Keratinocyte (primary cell): ENCODE data around the gene MADD. TPM values are rescaled to one million over a fixed set of nuclear protein-coding genes. Genes with fewer than 3 reads are reported as not detected.

Experiments used
- DNase-seq: peaks from one replicate; pipeline ENCODE4 v3.0.0-alpha.2; 2011; ENCODE audit warnings: low read depth, missing footprints, low spot score
- FAIRE-seq: peaks from 2 replicates; lab custom pipeline; 2011; peaks lifted over from hg19 to GRCh38; lab: Jason Lieb, UNC
- H2AFZ ChIP-seq: 2 replicates; pipeline ENCODE4 v1.6.0; 2012; ENCODE audit warnings: low read length, control low read depth, inconsistent platforms; ENCODE audit not compliant: control insufficient read depth
- H3K27ac ChIP-seq: 2 replicates; pipeline ENCODE4 v1.5.1; 2011; ENCODE audit warnings: low read length; ENCODE audit not compliant: control insufficient read depth, insufficient read depth
- H3K27me3 ChIP-seq: 3 replicates; pipeline ENCODE4 v1.6.0; 2011; ENCODE audit warnings: low read length; ENCODE audit not compliant: control insufficient read depth, insufficient read depth; ENCODE audit errors: extremely low read depth
- H3K36me3 ChIP-seq, 2 experiments: 2 replicates in 1 of 2; 3 replicates in 1 of 2; pipeline ENCODE4 v1.5.1; 2011; ENCODE audit warnings: low read length in 2 of 2, mild to moderate bottlenecking in 1 of 2; ENCODE audit not compliant: control insufficient read depth in 2 of 2, insufficient read depth in 2 of 2; ENCODE audit errors: extremely low read depth in 1 of 2
- H3K4me1 ChIP-seq: 3 replicates; pipeline ENCODE4 v1.5.1; 2011; ENCODE audit warnings: low read length; ENCODE audit not compliant: control insufficient read depth, insufficient read depth; ENCODE audit errors: extremely low read depth
- H3K4me2 ChIP-seq: 3 replicates; pipeline ENCODE4 v1.6.0; 2011; ENCODE audit warnings: low read depth, low read length; ENCODE audit not compliant: control insufficient read depth, insufficient read depth; ENCODE audit errors: extremely low read depth
- H3K4me3 ChIP-seq, 3 experiments: fragments of 200-600 bp in 1 of 3; sonication (generic) in 1 of 3; 2 replicates in 2 of 3; 3 replicates in 1 of 3; pipeline ENCODE4 v1.5.1; 2011 to 2016; ENCODE audit warnings: low read length in 3 of 3, mild to moderate bottlenecking in 3 of 3, control low read depth in 2 of 3, inconsistent platforms in 1 of 3, low read depth in 1 of 3, mixed read lengths in 1 of 3, mixed run types in 1 of 3, moderate library complexity in 1 of 3; ENCODE audit not compliant: control insufficient read depth in 2 of 3, insufficient read depth in 2 of 3; ENCODE audit errors: extremely low read depth in 1 of 3
- H3K79me2 ChIP-seq: 2 replicates; pipeline ENCODE4 v1.6.0; 2012; ENCODE audit warnings: low read length; ENCODE audit not compliant: control insufficient read depth, insufficient read depth
- H3K9ac ChIP-seq: 3 replicates; pipeline ENCODE4 v1.6.0; 2011; ENCODE audit warnings: low read length; ENCODE audit not compliant: control insufficient read depth, insufficient read depth; ENCODE audit errors: extremely low read depth
- H3K9me1 ChIP-seq: 3 replicates; pipeline ENCODE4 v1.6.0; 2011; ENCODE audit warnings: low read length; ENCODE audit not compliant: control insufficient read depth, insufficient read depth; ENCODE audit errors: extremely low read depth
- H3K9me3 ChIP-seq: 2 replicates; pipeline ENCODE4 v1.5.1; 2012; ENCODE audit warnings: low read depth, low read length; ENCODE audit not compliant: control insufficient read depth
- H4K20me1 ChIP-seq: 3 replicates; pipeline ENCODE4 v1.6.0; 2011; ENCODE audit warnings: low read length; ENCODE audit not compliant: control insufficient read depth, insufficient read depth; ENCODE audit errors: extremely low read depth
- EZH2 ChIP-seq: IDR thresholded peaks from one replicate; pipeline ENCODE4 v1.6.1; 2012; ENCODE audit warnings: inconsistent platforms, mild to moderate bottlenecking, low read length, moderate library complexity
- dilution Hi-C: fragments of 300-500 bp; cut with MboI; formaldehyde crosslinking; loops from one replicate; pipeline ENCODE4 v1.7.0; 2020; ENCODE audit warnings: low sequenced_read_pairs; ENCODE audit not compliant: extremely low pct_ligation_motif_present
- polyA plus RNA-seq, 5 experiments: library from polyadenylated mRNA; depleted of rRNA in 3 of 5; stranded (reverse) in 3 of 5; stranded (forward) in 1 of 5; unstranded in 1 of 5; fragments of >200 nt; gene quantifications; 1 replicate in 1 of 5; 2 replicates in 3 of 5; 3 replicates in 1 of 5; pipeline versions ENCODE4 v1.2.1 to v1.2.3, GENCODE V29; 2011 to 2012; ENCODE audit warnings: missing spikeins in 2 of 5, low read depth in 1 of 5, low replicate concordance in 1 of 5
- TF ChIP-seq, protein P1 (sequence below), 3 experiments: IDR thresholded peaks in 1 of 3; conservative IDR thresholded peaks in 1 of 3; optimal IDR thresholded peaks in 1 of 3; 2 replicates in 2 of 3; 3 replicates in 1 of 3; pipeline versions ENCODE3 to v1.5.1; 2011; ENCODE audit warnings: low read length in 3 of 3, mild to moderate bottlenecking in 3 of 3, moderate library complexity in 2 of 3, control low read depth in 1 of 3, inconsistent platforms in 1 of 3; ENCODE audit not compliant: insufficient read depth in 2 of 3; ENCODE audit errors: extremely low read depth in 1 of 3

Gene MADD
- polyA plus RNA-seq, 1 donor (not counting 4 experiments of a cell fraction or from before 2014, with no cell fraction given), result 11.9 TPM

DNA sequence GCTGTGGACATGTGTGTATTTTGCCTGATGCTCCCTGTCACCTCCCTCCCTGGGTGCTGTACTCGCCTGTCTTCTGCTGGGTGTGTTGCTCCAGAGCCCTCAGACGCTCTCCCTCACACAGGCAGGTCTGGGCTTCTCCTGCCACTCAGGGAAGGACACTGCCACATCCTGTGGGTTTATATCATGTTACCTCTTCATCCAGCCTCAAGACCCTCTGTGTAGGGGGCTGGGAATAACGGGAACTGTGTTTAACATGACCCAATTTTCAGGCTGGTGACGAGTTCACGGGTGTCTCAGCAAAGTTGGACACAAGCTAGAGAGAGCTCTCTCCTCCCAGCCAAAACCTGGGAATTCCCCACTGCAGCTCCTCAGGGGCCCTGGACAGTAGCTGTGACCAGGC, 58.0 kb downstream of the MADD start:
- no peaks in the 10 kb centered on the region for H3K9me3 ChIP-seq
- DNase-seq (no peak), FAIRE-seq (no peak)
- no peaks in the 10 kb centered on the region for H3K4me1 ChIP-seq
- H3K27ac ChIP-seq, result no peak overlapping the region
- peaks cover 16 to 25% of the 10 kb centered on the region in 2 experiments for H3K36me3 ChIP-seq
- H3K9ac ChIP-seq, result no peak overlapping the region
- no peak overlapping the region for H2AFZ ChIP-seq
- dilution Hi-C loops, result no loop called here
- peaks cover 3% of the 10 kb centered on the region for H4K20me1 ChIP-seq
- H3K9me1 ChIP-seq, result no peaks in the 10 kb centered on the region
- no peaks in the 10 kb centered on the region for H3K27me3 ChIP-seq
- no peak for TF ChIP-seq EZH2
- TF ChIP-seq, protein P1, sequence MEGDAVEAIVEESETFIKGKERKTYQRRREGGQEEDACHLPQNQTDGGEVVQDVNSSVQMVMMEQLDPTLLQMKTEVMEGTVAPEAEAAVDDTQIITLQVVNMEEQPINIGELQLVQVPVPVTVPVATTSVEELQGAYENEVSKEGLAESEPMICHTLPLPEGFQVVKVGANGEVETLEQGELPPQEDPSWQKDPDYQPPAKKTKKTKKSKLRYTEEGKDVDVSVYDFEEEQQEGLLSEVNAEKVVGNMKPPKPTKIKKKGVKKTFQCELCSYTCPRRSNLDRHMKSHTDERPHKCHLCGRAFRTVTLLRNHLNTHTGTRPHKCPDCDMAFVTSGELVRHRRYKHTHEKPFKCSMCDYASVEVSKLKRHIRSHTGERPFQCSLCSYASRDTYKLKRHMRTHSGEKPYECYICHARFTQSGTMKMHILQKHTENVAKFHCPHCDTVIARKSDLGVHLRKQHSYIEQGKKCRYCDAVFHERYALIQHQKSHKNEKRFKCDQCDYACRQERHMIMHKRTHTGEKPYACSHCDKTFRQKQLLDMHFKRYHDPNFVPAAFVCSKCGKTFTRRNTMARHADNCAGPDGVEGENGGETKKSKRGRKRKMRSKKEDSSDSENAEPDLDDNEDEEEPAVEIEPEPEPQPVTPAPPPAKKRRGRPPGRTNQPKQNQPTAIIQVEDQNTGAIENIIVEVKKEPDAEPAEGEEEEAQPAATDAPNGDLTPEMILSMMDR (optimal IDR thresholded peaks at IDR 0.05 in 1 of 3, IDR thresholded peaks at IDR 0.05 in 1 of 3, conservative IDR thresholded peaks at IDR 0.05 in 1 of 3; ENCODE audit: extremely low read depth in 1 of 3, insufficient read depth in 2 of 3, low read length in 3 of 3), result no peak
- no peak overlapping the region for H3K4me3 ChIP-seq
- no peak overlapping the region for H3K4me2 ChIP-seq
- no peaks in the 10 kb centered on the region for H3K79me2 ChIP-seq

GRCh38 chr11:47328449-47329390, 58.8 kb downstream of the MADD start:
- Histone ChIP-seq H3K9me3 (no peaks in the 10 kb centered on the region), H3K4me2 (no peak overlapping the region), H3K36me3 (peaks cover 16 to 25% of the 10 kb centered on the region in 2 experiments), H2AFZ (no peak overlapping the region), H3K27ac (no peak overlapping the region), H3K4me1 (no peaks in the 10 kb centered on the region), H3K9me1 (no peaks in the 10 kb centered on the region), H4K20me1 (peaks cover 3% of the 10 kb centered on the region), H3K4me3 (no peak overlapping the region), H3K79me2 (no peaks in the 10 kb centered on the region), H3K27me3 (no peaks in the 10 kb centered on the region), H3K9ac (no peak overlapping the region)
- DNase-seq (no peak), FAIRE-seq (no peak)
- TF ChIP-seq, protein P1 (optimal IDR thresholded peaks at IDR 0.05 in 1 of 3, IDR thresholded peaks at IDR 0.05 in 1 of 3, conservative IDR thresholded peaks at IDR 0.05 in 1 of 3; ENCODE audit: extremely low read depth in 1 of 3, insufficient read depth in 2 of 3, low read length in 3 of 3), result no peak
- TF ChIP-seq EZH2, result no peak
- dilution Hi-C loops, result no loop called here
